Cortex of kidney (tissue), 1 donor: ENCODE data around the gene KLHL26.
"Not testable (repeated sequence)": the region's sequence is repeated elsewhere in the genome, so short reads cannot be mapped to it uniquely, and the experiment has no call there.

Experiments
- DNase-seq: peaks from one replicate; lab custom pipeline; 2025; lab: John Stamatoyannopoulos, UW

The KLHL26 gene

GRCh38 chr19:18636969-18637629, at the start of gene KLHL26:
Gene KLHL26, plus strand, starts transcription at chr19:18637028. Its CDS starts 27 bp downstream, at chr19:18637055.
- no peak for DNase-seq

- no peak for DNase-seq
These were observed 49.3 kb upstream of the KLHL26 start for GRCh38 chr19:18587561-18587960.

- no peak for DNase-seq
These were observed 48.7 kb upstream of the KLHL26 start for GRCh38 chr19:18587962-18588610.

- DNase-seq: no peak
These were observed 48.0 kb upstream of the KLHL26 start, which contains the start of gene REX1BD for GRCh38 chr19:18588611-18589379. Gene REX1BD, plus strand, starts transcription at chr19:18588798. Its CDS starts 4 bp downstream, at chr19:18588802.

GRCh38 chr19:18589380-18590272, 47.2 kb upstream of the KLHL26 start:
- DNase-seq: no peak

- DNase-seq: no peak
These were observed 46.3 kb upstream of the KLHL26 start for GRCh38 chr19:18590273-18591272.

- no peak for DNase-seq
These were observed 45.0 kb upstream of the KLHL26 start for GRCh38 chr19:18591735-18592385.

GRCh38 chr19:18592732-18593131, 44.1 kb upstream of the KLHL26 start:
- DNase-seq: not testable (repeated sequence)

GRCh38 chr19:18593367-18594095, 43.3 kb upstream of the KLHL26 start:
- no peak for DNase-seq

GRCh38 chr19:18594096-18594823, 42.6 kb upstream of the KLHL26 start:
- no peak for DNase-seq

GRCh38 chr19:18594824-18595373, 41.9 kb upstream of the KLHL26 start:
- no peak for DNase-seq

GRCh38 chr19:18595475-18595874, 41.4 kb upstream of the KLHL26 start:
- no peak for DNase-seq

- no peak for DNase-seq
These were observed 40.1 kb upstream of the KLHL26 start for GRCh38 chr19:18596752-18597157.

- DNase-seq: no peak
These were observed 38.8 kb upstream of the KLHL26 start for GRCh38 chr19:18597809-18598660.

- DNase-seq: no peak
These were observed 37.3 kb upstream of the KLHL26 start for GRCh38 chr19:18599485-18599884.

GRCh38 chr19:18600692-18601397, 36.0 kb upstream of the KLHL26 start:
- DNase-seq: not testable (repeated sequence)

- DNase-seq: no peak
These were observed 35.0 kb upstream of the KLHL26 start for GRCh38 chr19:18601875-18602274.
